VCaP (cell line): Measurements from ENCODE around the gene DNAI1.

ENCODE experiments used
- H3K27ac ChIP-seq: fragments of 450-650 bp; 2 replicates; pipeline ENCODE4 v1.5.1; 2017
- TF ChIP-seq, protein P1 (sequence below): fragments of 450-650 bp; conservative IDR thresholded peaks from 2 replicates; pipeline ENCODE4 v1.5.1; 2017; ENCODE audit warnings: mild to moderate bottlenecking, moderate library complexity

DNAI1 gene

DNA sequence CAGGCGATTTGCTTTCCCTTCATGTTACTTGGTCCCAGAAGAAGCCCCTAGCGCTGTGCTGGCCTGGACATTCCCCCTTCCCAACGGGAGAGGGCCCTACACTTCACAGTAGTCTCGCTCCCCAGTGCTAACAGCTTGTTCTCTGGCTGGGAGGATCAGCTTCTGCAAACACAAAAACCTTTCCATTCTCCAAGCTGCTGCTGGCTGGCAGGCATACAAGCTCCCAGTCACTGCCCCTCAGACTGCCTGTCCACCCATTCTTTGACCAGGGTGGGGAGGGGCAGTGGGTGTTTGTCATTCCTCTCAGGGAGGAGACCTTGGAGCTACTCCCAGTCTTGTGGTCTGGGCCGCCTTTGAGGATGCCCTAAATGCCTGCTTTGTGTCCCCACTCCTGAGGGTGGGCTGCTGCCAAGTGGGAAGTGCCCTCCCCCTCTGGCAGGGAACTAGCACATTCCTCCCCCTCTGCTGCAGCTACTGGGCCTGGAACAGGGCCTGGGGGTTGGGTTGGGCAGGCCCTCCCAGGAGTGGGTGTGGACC lies 43.4 kb downstream of the DNAI1 start:
- peak overlapping the region; percentile 76 for H3K27ac ChIP-seq
- TF ChIP-seq, protein P1, sequence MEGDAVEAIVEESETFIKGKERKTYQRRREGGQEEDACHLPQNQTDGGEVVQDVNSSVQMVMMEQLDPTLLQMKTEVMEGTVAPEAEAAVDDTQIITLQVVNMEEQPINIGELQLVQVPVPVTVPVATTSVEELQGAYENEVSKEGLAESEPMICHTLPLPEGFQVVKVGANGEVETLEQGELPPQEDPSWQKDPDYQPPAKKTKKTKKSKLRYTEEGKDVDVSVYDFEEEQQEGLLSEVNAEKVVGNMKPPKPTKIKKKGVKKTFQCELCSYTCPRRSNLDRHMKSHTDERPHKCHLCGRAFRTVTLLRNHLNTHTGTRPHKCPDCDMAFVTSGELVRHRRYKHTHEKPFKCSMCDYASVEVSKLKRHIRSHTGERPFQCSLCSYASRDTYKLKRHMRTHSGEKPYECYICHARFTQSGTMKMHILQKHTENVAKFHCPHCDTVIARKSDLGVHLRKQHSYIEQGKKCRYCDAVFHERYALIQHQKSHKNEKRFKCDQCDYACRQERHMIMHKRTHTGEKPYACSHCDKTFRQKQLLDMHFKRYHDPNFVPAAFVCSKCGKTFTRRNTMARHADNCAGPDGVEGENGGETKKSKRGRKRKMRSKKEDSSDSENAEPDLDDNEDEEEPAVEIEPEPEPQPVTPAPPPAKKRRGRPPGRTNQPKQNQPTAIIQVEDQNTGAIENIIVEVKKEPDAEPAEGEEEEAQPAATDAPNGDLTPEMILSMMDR = no peak

DNA sequence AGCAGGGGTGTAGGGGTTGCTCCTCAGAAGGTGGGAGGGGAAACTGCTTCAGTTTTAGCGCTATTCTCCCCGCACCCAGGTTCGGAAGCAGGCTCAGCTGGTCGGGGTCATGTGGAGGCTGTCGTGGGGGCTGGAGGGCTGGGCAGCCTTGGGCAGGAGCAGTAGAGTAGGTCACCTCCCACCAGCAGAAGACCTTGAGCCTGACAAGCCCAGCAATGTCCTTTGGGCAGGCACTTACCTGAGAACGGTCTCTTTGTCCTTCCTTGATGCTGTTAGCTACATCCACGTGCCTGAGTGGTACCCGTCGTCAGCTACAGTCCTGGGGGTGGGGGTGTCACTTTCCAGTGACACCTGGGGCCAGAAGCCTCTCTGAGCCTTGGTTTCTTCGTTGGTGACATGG lies 43.9 kb downstream of the DNAI1 start:
- peak overlapping the region; percentile 76 for H3K27ac ChIP-seq
- TF ChIP-seq, protein P1 = no peak

DNA sequence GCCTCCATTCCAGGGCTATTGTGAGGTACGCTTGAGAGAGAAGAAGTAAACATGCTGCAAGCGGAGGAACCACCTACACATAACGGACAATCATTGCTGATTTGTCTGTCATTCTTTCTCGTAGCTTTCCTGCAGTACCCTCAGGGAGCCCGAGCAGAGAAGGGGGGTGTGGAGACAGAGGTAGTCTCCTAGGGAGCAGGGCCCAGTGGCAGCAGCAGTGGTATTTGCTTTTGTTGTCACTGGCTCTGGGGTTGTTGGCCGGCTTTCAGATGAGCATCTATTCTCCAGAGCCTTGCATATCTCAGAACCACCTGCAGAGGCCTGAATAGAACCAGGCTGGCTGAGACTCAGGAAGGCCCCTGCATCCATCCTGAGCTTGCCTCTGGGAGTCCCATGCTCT lies 44.3 kb downstream of the DNAI1 start:
- TF ChIP-seq, protein P1 = peak; percentile 21; the same call in 1 of the 2 replicates

DNA sequence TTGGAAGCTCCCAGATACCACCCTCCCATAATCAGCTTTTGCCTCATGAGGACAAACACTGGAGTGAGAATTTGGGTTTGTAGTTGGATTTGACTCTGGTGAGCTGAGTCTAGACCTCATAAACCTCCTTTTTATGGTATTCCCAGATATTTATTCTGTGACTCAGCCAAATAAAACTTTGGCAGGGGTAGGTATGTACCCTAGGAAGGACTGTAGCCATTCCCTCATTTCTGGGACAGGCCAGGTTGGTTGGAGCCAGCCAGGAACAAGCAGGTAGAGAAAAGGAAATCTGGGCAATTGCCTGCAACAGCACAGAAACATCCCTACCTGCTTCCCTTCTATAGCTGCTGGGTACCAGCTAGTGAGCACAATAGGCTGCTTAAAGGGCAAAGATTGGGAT lies 44.8 kb downstream of the DNAI1 start:
- H3K27ac ChIP-seq = peak overlapping the region; percentile 76
- TF ChIP-seq, protein P1 = 0 out of 2 replicates have a peak, but pooled peaks have one; percentile 2

More for the DNA sequence above, 44.3 kb downstream of the DNAI1 start:
- H3K27ac ChIP-seq = peak overlapping the region; percentile 76

DNA sequence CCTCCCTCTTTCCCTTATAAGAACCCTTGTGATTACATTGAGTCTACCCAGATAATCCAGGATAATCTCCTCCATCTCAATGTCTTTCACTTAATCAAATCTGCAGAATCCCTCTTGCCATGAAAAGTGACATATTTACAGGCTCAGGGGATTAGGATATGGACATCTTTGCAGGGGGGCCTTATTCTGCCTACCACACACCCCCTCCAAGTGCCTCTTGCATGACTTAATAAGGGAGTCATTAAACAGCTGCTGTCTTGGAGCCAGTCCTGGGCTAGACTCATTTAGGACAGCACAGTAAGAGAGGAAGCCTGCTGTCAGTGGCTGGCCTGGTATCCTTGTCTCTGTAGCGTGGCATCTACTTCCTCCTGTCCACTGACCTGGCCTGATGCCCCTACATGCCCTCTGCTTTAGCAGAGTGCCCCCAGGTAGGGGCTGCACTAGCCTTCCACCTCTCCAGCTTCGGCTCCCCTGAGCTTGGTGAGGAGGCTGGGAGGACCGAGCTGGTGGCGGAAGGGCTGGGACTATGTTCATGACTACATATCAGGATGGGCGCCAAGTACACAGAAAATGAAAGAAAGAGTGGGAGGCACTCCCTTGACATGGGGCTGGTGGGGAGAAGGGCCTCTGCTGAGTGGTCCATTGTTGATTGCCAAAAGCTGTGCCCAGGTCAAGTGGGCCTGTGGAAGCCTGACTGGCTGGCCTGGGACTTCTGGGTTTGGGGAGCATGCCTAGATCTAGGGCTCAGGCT lies 46.9 kb downstream of the DNAI1 start:
- TF ChIP-seq, protein P1 = no peak
- H3K27ac ChIP-seq = peak overlapping the region; percentile 76

DNA sequence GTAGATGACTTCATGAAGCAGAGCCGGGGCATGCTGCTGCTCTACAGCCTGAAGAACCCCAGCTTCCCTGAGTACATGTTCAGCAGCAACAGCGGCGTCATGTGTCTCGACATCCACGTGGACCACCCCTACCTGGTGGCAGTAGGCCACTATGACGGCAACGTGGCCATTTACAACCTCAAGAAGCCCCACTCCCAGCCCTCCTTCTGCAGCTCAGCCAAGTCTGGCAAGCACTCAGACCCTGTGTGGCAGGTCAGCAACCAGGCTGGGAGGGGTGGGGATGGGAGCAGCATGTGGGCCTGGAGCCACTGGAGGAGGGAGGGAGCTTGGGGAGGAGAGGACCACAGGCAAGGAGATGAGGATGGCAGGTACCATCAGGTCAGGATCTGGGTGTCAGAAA lies 48.0 kb downstream of the DNAI1 start:
- TF ChIP-seq, protein P1 = no peak
- no peak overlapping the region; the same call in 1 of the 2 replicates for H3K27ac ChIP-seq

DNA sequence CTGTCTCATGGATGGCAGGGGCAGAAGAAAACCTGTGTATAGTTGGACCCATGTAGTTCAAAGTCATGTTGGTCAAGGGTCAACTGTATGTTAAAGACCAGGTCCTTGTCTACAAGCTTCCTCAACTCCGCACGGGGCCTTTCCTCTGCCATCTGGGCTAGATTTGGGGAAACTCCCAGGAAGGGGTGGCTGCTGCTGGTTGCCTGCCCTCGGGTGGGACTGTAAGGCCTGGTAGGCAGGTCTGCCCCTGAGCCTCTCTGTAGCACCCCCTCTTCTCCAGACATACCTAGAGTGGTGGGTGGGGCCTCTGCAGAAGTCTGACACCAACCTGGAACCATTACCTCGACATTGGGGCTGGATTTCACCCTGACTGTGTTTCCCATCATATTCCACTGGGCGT lies 49.0 kb downstream of the DNAI1 start:
- TF ChIP-seq, protein P1 = no peak
- H3K27ac ChIP-seq = no peak overlapping the region
